ENCODE data around the gene DDR1. TPM values are rescaled to one million over a fixed set of nuclear protein-coding genes. Genes with fewer than 3 reads are reported as not detected.
"Not testable (repeated sequence)": the region's sequence is repeated elsewhere in the genome, so short reads cannot be mapped to it uniquely, and the experiment has no call there.

Gene DDR1
- polyA plus RNA-seq, 1 donor (not counting 4 experiments of a cell fraction or from before 2014, with no cell fraction given): 104 TPM

- no peak overlapping the region for H2AFZ ChIP-seq (ENCODE audit: control insufficient read depth, low read length)
- H3K27ac ChIP-seq (ENCODE audit: control insufficient read depth, insufficient read depth, low read length): no peak overlapping the region
- no peak overlapping the region for H3K9ac ChIP-seq (ENCODE audit: control insufficient read depth, extremely low read depth, insufficient read depth, low read length)
- no peaks in the 10 kb centered on the region for H3K36me3 ChIP-seq (ENCODE audit: control insufficient read depth in 2 of 2, extremely low read depth in 1 of 2, insufficient read depth in 2 of 2, low read length in 2 of 2)
- no peaks in the 10 kb centered on the region for H3K9me3 ChIP-seq (ENCODE audit: control insufficient read depth, low read depth, low read length)
- TF ChIP-seq, protein P1, sequence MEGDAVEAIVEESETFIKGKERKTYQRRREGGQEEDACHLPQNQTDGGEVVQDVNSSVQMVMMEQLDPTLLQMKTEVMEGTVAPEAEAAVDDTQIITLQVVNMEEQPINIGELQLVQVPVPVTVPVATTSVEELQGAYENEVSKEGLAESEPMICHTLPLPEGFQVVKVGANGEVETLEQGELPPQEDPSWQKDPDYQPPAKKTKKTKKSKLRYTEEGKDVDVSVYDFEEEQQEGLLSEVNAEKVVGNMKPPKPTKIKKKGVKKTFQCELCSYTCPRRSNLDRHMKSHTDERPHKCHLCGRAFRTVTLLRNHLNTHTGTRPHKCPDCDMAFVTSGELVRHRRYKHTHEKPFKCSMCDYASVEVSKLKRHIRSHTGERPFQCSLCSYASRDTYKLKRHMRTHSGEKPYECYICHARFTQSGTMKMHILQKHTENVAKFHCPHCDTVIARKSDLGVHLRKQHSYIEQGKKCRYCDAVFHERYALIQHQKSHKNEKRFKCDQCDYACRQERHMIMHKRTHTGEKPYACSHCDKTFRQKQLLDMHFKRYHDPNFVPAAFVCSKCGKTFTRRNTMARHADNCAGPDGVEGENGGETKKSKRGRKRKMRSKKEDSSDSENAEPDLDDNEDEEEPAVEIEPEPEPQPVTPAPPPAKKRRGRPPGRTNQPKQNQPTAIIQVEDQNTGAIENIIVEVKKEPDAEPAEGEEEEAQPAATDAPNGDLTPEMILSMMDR (optimal IDR thresholded peaks at IDR 0.05 in 1 of 3, IDR thresholded peaks at IDR 0.05 in 1 of 3, conservative IDR thresholded peaks at IDR 0.05 in 1 of 3; ENCODE audit: extremely low read depth in 1 of 3, insufficient read depth in 2 of 3, low read length in 3 of 3): no peak
- TF ChIP-seq EZH2 (IDR thresholded peaks at IDR 0.05; ENCODE audit: low read length): no peak
- H4K20me1 ChIP-seq (ENCODE audit: control insufficient read depth, extremely low read depth, insufficient read depth, low read length): no peaks in the 10 kb centered on the region
- no peaks in the 10 kb centered on the region for H3K27me3 ChIP-seq (ENCODE audit: control insufficient read depth, extremely low read depth, insufficient read depth, low read length)
- dilution Hi-C loops (cut with MboI; ENCODE audit: extremely low pct_ligation_motif_present, low sequenced_read_pairs): no loop called here
- H3K4me1 ChIP-seq (ENCODE audit: control insufficient read depth, extremely low read depth, insufficient read depth, low read length): no peaks in the 10 kb centered on the region
- H3K9me1 ChIP-seq (ENCODE audit: control insufficient read depth, extremely low read depth, insufficient read depth, low read length): no peaks in the 10 kb centered on the region
- no peak for FAIRE-seq
- no peaks in the 10 kb centered on the region for H3K79me2 ChIP-seq (ENCODE audit: control insufficient read depth, insufficient read depth, low read length)
- no peak for DNase-seq (ENCODE audit: low read depth, low spot score)
- H3K4me2 ChIP-seq (ENCODE audit: control insufficient read depth, extremely low read depth, insufficient read depth, low read depth, low read length): no peak overlapping the region
- H3K4me3 ChIP-seq (ENCODE audit: control insufficient read depth in 2 of 3, extremely low read depth in 1 of 3, insufficient read depth in 2 of 3, low read depth in 1 of 3, low read length in 3 of 3): no peak overlapping the region
Measured at GRCh38 chr6:30857112-30857511, 27.2 kb upstream of the DDR1 start.

GRCh38 chr6:30857549-30857948 is 26.8 kb upstream of the DDR1 start:
- Histone ChIP-seq H2AFZ (ENCODE audit: control insufficient read depth, low read length) (no peak overlapping the region), H3K4me3 (ENCODE audit: control insufficient read depth in 2 of 3, extremely low read depth in 1 of 3, insufficient read depth in 2 of 3, low read depth in 1 of 3, low read length in 3 of 3) (no peak overlapping the region), H3K9me3 (ENCODE audit: control insufficient read depth, low read depth, low read length) (no peaks in the 10 kb centered on the region), H3K27me3 (ENCODE audit: control insufficient read depth, extremely low read depth, insufficient read depth, low read length) (no peaks in the 10 kb centered on the region), H3K9ac (ENCODE audit: control insufficient read depth, extremely low read depth, insufficient read depth, low read length) (no peak overlapping the region), H4K20me1 (ENCODE audit: control insufficient read depth, extremely low read depth, insufficient read depth, low read length) (no peaks in the 10 kb centered on the region), H3K9me1 (ENCODE audit: control insufficient read depth, extremely low read depth, insufficient read depth, low read length) (no peaks in the 10 kb centered on the region), H3K4me2 (ENCODE audit: control insufficient read depth, extremely low read depth, insufficient read depth, low read depth, low read length) (no peak overlapping the region), H3K79me2 (ENCODE audit: control insufficient read depth, insufficient read depth, low read length) (no peaks in the 10 kb centered on the region), H3K4me1 (ENCODE audit: control insufficient read depth, extremely low read depth, insufficient read depth, low read length) (no peaks in the 10 kb centered on the region), H3K27ac (ENCODE audit: control insufficient read depth, insufficient read depth, low read length) (no peak overlapping the region), H3K36me3 (ENCODE audit: control insufficient read depth in 2 of 2, extremely low read depth in 1 of 2, insufficient read depth in 2 of 2, low read length in 2 of 2) (no peaks in the 10 kb centered on the region)
- DNase-seq (ENCODE audit: low read depth, low spot score): no peak
- dilution Hi-C loops (cut with MboI; ENCODE audit: extremely low pct_ligation_motif_present, low sequenced_read_pairs): no loop called here
- TF ChIP-seq, protein P1 (optimal IDR thresholded peaks at IDR 0.05 in 1 of 3, IDR thresholded peaks at IDR 0.05 in 1 of 3, conservative IDR thresholded peaks at IDR 0.05 in 1 of 3; ENCODE audit: extremely low read depth in 1 of 3, insufficient read depth in 2 of 3, low read length in 3 of 3): no peak
- no peak for TF ChIP-seq EZH2 (IDR thresholded peaks at IDR 0.05; ENCODE audit: low read length)
- no peak for FAIRE-seq

DNA sequence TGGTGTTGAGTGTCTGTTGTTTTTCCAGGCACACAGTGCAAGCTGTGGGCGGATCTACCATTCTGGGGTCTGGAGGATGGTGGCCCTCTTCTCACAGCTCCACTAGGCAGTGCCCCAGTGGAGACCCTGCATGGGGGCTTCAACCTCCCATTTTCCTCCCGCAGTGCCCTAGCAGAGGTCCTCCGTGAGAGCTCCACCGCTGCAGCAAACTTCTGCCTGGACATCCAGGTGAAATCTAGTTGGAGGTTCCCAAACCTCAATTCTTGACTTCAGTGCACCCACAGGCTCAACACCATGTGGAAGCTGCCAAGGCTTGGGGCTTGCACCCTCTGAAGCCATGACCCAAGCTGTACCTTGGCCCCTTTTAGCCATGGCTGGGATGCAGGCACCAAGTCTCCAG is 24.6 kb upstream of the DDR1 start:
- H3K27ac ChIP-seq (ENCODE audit: control insufficient read depth, insufficient read depth, low read length); H2AFZ ChIP-seq (ENCODE audit: control insufficient read depth, low read length); H3K79me2 ChIP-seq (ENCODE audit: control insufficient read depth, insufficient read depth, low read length); H3K27me3 ChIP-seq (ENCODE audit: control insufficient read depth, extremely low read depth, insufficient read depth, low read length); FAIRE-seq; H3K9me3 ChIP-seq (ENCODE audit: control insufficient read depth, low read depth, low read length); H3K4me1 ChIP-seq (ENCODE audit: control insufficient read depth, extremely low read depth, insufficient read depth, low read length); H3K36me3 ChIP-seq (ENCODE audit: control insufficient read depth in 2 of 2, extremely low read depth in 1 of 2, insufficient read depth in 2 of 2, low read length in 2 of 2); DNase-seq (ENCODE audit: low read depth, low spot score); H3K4me2 ChIP-seq (ENCODE audit: control insufficient read depth, extremely low read depth, insufficient read depth, low read depth, low read length); H3K9ac ChIP-seq (ENCODE audit: control insufficient read depth, extremely low read depth, insufficient read depth, low read length); H3K4me3 ChIP-seq (ENCODE audit: control insufficient read depth in 2 of 3, extremely low read depth in 1 of 3, insufficient read depth in 2 of 3, low read depth in 1 of 3, low read length in 3 of 3); H3K9me1 ChIP-seq (ENCODE audit: control insufficient read depth, extremely low read depth, insufficient read depth, low read length); H4K20me1 ChIP-seq (ENCODE audit: control insufficient read depth, extremely low read depth, insufficient read depth, low read length); dilution Hi-C loops (cut with MboI; ENCODE audit: extremely low pct_ligation_motif_present, low sequenced_read_pairs): not testable (repeated sequence)
